Ishikawa (cell line): ENCODE data around the gene PALLD.

Source experiments
- EGR1 ChIP-seq: IDR thresholded peaks from 2 replicates; pipeline ENCODE4 v1.6.1; 2012
- EP300 ChIP-seq: IDR thresholded peaks from 2 replicates; pipeline ENCODE4 v1.6.1; 2012; ENCODE audit warnings: borderline replicate concordance
- RAD21 ChIP-seq: IDR thresholded peaks from 2 replicates; pipeline ENCODE4 v1.6.1; 2012; ENCODE audit warnings: low read depth
- TAF1 ChIP-seq: IDR thresholded peaks from 2 replicates; pipeline ENCODE4 v1.6.1; 2012; ENCODE audit warnings: low read depth, mild to moderate bottlenecking
- TF ChIP-seq, protein P1 (sequence below): IDR thresholded peaks from 2 replicates; pipeline ENCODE4 v1.6.1; 2012
- TF ChIP-seq, protein P2 (sequence below): IDR thresholded peaks from 2 replicates; pipeline ENCODE4 v1.6.1; 2012

GRCh38 chr4:168515222-168516011, 18.6 kb downstream of the PALLD start:
- TF ChIP-seq TAF1, result no peak
- TF ChIP-seq, protein P1, sequence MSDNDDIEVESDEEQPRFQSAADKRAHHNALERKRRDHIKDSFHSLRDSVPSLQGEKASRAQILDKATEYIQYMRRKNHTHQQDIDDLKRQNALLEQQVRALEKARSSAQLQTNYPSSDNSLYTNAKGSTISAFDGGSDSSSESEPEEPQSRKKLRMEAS, result no peak
- TF ChIP-seq RAD21, result no peak
- TF ChIP-seq EGR1, result no peak
- TF ChIP-seq, protein P2, sequence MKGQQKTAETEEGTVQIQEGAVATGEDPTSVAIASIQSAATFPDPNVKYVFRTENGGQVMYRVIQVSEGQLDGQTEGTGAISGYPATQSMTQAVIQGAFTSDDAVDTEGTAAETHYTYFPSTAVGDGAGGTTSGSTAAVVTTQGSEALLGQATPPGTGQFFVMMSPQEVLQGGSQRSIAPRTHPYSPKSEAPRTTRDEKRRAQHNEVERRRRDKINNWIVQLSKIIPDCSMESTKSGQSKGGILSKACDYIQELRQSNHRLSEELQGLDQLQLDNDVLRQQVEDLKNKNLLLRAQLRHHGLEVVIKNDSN, result no peak
- TF ChIP-seq EP300, result no peak
